ENCODE data around the gene SCAF1. TPM values are rescaled to one million over a fixed set of nuclear protein-coding genes. Genes with fewer than 3 reads are reported as not detected.

Gene SCAF1
- total and polyA plus RNA-seq, 10 donors = 7.5 to 66.2 (median 33.8) TPM

DNA sequence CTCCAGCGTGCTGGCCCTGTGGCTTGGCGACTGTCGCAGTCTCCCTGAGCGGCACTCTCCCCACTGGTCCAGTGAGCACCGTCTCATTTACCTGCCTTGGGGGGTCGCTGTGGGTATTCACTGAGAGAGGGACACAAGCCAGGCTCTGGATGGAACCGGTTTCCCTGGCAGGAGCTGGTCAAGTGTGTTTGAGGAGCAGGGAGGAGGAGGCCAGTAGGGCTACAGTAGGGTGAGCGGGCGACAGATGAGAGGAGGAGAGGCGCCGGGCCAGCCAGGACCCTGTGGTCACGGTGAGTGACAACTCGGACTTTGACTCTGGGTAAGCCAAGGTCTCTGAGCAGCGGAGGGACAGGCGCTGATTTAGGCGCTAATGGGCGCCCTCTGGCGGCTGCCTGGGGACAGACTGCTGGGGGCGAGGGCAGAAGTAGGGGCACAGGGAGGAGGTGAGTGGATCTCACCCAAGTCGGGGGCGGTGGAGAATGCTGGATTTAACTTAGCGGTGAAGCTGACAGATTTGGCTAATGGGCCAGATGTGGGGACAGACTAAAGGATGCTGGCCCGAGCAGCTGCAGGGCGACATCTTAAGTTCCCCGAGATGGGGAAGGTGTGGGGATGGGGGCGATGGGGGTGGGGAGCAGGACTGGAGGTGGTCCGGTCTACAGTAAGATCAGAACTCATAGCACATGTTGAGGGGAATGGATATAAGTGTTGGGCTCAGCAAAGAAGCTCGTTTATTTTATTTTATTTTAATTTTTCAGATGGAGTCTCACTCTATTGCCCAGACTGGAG, 30.3 kb downstream of the SCAF1 start:
- WGBS, 5 donors = 27 to 36% (median 31%) methylated on average over 28 of the region's 28 CpGs
- H3K27ac ChIP-seq = peak overlapping the region in 7 of 8 donors; percentile 36 to 94 (median 55)

DNA sequence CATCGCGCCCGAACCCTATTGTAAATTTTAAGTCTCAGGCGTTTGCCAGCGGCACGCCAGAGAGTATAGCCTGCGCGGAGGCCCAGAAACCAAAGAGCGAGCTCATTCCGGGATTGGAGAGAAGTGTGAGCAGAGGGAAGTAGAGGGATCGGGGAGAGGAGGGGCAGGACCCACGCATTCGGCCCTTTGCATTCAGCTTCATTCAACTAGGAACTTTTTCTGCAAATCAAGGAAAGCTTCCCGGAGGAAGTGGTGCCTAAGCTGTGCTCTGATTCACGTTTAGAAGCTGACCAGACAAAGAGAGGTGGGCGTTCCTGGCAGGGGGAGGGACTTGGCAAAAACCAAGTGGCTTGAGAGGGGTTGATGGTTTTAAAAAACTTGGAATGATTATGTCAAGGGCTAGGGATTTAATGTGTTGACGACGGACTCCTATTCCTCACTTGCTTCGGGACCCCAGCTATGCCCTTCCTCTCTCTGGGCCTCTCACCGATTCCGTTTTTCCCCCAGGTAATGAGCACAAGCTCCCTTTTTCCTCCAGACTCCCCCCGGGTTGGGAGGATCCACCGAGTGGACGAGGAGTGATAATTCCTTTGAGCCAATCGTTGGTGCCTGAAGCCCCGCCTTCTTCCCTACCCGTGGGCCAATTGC, 34.3 kb downstream of the SCAF1 start:
- Histone ChIP-seq H3K4me3 (peak overlapping the region; percentile 4 to 100 (median 96)), H3K27ac (peak overlapping the region; percentile 88 to 97 (median 94)), H3K36me3 (peaks cover 0 to 17% (median 2%) of the 10 kb centered on the region in 6 donors), H3K4me1 (peaks cover 23 to 89% (median 55%) of the 10 kb centered on the region in 6 donors), H3K9me3 (no peaks in the 10 kb centered on the region), H3K27me3 (replicated peaks in 1 of 7) (no peaks in the 10 kb centered on the region)
- intact Hi-C loops (cut with DNase I; ENCODE audit: low total_unique reads) = loop anchor here (10.0 kb wide), 1 partner anchor 101 kb away; no protein-coding TSS in a partner anchor
- TF ChIP-seq, protein P1, sequence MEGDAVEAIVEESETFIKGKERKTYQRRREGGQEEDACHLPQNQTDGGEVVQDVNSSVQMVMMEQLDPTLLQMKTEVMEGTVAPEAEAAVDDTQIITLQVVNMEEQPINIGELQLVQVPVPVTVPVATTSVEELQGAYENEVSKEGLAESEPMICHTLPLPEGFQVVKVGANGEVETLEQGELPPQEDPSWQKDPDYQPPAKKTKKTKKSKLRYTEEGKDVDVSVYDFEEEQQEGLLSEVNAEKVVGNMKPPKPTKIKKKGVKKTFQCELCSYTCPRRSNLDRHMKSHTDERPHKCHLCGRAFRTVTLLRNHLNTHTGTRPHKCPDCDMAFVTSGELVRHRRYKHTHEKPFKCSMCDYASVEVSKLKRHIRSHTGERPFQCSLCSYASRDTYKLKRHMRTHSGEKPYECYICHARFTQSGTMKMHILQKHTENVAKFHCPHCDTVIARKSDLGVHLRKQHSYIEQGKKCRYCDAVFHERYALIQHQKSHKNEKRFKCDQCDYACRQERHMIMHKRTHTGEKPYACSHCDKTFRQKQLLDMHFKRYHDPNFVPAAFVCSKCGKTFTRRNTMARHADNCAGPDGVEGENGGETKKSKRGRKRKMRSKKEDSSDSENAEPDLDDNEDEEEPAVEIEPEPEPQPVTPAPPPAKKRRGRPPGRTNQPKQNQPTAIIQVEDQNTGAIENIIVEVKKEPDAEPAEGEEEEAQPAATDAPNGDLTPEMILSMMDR (IDR thresholded peaks at IDR 0.05 in 8 of 11, conservative IDR thresholded peaks at IDR 0.05 in 3 of 11) = peak in 1 of 11 experiments; percentile 30
- peak in 2 of 3 donors; percentile 10 to 84 for TF ChIP-seq POLR2AphosphoS5 (IDR thresholded peaks at IDR 0.05)
- TF ChIP-seq POLR2A (IDR thresholded peaks at IDR 0.05) = peak; percentile 23 to 49 (median 23)
- 1 to 2% (median 2%) methylated on average over 27 of the region's 27 CpGs for WGBS, 5 donors
- peak; percentile 90 for DNase-seq

More for the DNA sequence above, 30.3 kb downstream of the SCAF1 start:
- Histone ChIP-seq H3K4me3 (peak overlapping the region in 1 of 8 donors; percentile 37), H3K27me3 (replicated peaks in 1 of 7) (no peaks in the 10 kb centered on the region), H3K9me3 (no peaks in the 10 kb centered on the region), H3K4me1 (peaks cover 3 to 53% (median 19%) of the 10 kb centered on the region in 6 donors), H3K36me3 (peaks cover 0 to 37% (median 0%) of the 10 kb centered on the region in 6 donors)
- peak; percentile 59 to 69 (median 59) for TF ChIP-seq POLR2AphosphoS5 (IDR thresholded peaks at IDR 0.05)
- no peak for TF ChIP-seq POLR2A (IDR thresholded peaks at IDR 0.05)
- TF ChIP-seq, protein P1 (IDR thresholded peaks at IDR 0.05 in 8 of 11, conservative IDR thresholded peaks at IDR 0.05 in 3 of 11) = peak; percentile 84 to 96 (median 92)
- intact Hi-C loops (cut with DNase I; ENCODE audit: low total_unique reads) = loop anchor here (10.0 kb wide), 1 partner anchor 98 kb away; no protein-coding TSS in a partner anchor
- DNase-seq = peak; percentile 94

DNA sequence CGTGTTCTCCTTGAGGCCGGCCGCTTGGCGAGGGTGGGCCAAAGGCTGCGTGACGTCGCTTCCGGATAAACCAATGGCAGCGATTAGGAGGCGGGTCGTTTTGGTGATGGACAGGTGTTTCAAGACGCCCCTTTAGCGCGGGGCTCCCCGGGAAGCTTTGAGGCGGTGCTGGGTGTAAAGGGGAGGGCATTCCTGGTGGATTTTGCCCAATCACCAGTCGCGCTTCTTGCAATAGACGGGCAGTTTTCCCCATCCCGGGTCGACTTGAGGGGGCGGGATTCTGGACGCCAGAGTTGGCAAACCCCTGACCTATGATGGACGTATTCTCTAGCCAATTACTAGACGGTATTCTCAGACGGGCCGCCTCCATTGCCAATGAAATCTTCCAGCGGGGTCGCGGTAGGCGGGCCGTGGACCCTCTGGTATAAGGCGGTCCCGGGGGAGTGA, 34.8 kb downstream of the SCAF1 start:
- 0% methylated on average over 33 to 34 of the region's 34 CpGs for WGBS, 5 donors
- Histone ChIP-seq H3K9me3 (no peaks in the 10 kb centered on the region), H3K4me1 (peaks cover 23 to 90% (median 55%) of the 10 kb centered on the region in 6 donors), H3K36me3 (peaks cover 0 to 23% (median 6%) of the 10 kb centered on the region in 6 donors), H3K27ac (peak overlapping the region; percentile 89 to 97 (median 94)), H3K4me3 (peak overlapping the region; percentile 88 to 100 (median 98)), H3K27me3 (replicated peaks in 1 of 7) (no peaks in the 10 kb centered on the region)
- DNase-seq = peak; percentile 99
- intact Hi-C loops (cut with DNase I; ENCODE audit: low total_unique reads) = loop anchor here (10.0 kb wide), 1 partner anchor 102 kb away; no protein-coding TSS in a partner anchor
- TF ChIP-seq POLR2A (IDR thresholded peaks at IDR 0.05) (no peak), POLR2AphosphoS5 (IDR thresholded peaks at IDR 0.05) (no peak)
- TF ChIP-seq, protein P1 (IDR thresholded peaks at IDR 0.05 in 8 of 11, conservative IDR thresholded peaks at IDR 0.05 in 3 of 11) = no peak
